ENCODE measurements around the gene MAP3K10.
A peak's percentile ranks its signal among the peaks of the same experiment; 100 is the strongest.

MAP3K10 gene

GRCh38 chr19:40244579-40245317 is 53.5 kb downstream of the MAP3K10 start:
- no peak overlapping the region for H3K4me3 Mint-ChIP-seq
- H3K27ac Mint-ChIP-seq = peak overlapping the region; percentile 0 to 71
- no peaks in the 10 kb centered on the region for H3K9me3 Mint-ChIP-seq
- DNase-seq (no peak), ATAC-seq (no peak)
- no peaks in the 10 kb centered on the region for H3K27me3 Mint-ChIP-seq
- H3K4me1 Mint-ChIP-seq = peaks cover 24% of the 10 kb centered on the region

DNA sequence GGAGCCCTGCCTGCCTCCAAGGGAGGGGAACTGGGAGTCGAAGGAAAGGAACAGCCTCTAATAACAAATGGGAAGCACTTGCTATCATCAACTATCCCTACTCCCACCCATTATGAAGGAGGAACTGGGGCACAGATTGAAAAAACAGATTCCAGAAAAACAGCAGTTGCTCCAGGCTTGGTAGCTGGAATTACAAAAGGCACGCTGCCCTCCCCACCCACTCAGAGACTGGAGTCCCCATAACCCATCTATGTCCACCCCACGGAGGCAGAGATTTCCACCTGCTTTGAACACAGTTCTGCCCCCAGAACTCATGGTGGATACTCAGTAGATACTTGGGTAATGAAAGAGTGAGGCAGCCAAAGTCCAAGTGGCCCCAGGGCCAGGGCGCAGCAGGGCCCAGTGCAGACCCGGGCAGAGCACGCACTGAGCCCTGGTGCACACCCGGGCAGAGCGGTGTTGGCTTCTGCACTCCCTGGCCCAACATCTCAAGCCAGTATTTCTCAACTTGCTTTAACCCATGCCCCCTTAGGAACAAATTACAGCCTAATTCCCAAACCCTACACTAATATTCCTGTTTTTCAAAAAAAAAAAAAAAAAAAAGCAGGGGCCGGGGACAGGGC is 54.4 kb downstream of the MAP3K10 start:
- peaks cover 27% of the 10 kb centered on the region for H3K4me1 Mint-ChIP-seq
- no peak overlapping the region for H3K27ac Mint-ChIP-seq
- ATAC-seq (no peak), DNase-seq (no peak)
- H3K9me3 Mint-ChIP-seq = no peaks in the 10 kb centered on the region
- no peaks in the 10 kb centered on the region for H3K27me3 Mint-ChIP-seq
- no peak overlapping the region for H3K4me3 Mint-ChIP-seq

DNA sequence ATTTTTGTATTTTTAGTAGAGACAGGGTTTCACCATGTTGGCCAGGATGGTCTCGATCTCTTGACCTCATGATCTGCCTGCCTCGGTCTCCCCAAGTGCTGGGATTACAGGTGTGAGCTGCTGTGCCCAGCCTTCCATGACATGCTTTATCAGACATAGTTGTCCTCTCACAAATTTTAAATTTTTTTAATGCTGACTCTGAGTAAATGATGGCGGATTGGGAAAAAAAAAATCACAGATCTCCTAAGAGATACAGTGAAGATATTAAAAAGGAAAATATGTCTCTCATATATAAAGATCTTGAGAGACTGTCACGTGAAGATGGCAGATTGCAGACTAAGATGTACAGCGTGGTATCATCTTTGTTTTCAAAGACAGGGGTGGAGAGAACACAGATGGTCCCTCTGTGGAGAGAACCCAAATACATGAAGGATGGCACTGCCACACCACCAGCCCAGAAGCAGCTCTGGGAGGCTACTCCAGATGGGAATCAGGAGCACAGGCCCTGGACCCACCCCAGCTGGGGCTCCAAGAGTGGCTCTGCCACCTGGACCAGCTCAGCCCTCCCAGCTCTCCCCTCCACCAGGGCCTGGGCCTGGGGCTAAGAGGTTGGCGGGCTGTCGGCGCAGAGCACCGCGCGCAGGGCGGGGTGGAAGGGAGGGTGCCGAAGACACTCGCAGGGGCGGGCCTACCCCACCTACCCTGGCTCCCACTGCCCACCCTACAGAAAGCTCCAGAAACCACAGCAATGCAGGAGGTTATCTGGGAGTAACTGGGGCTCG is 55.3 kb downstream of the MAP3K10 start:
- Mint-ChIP-seq H3K27ac (peak overlapping the region in 1 of 2 donors; percentile 58), H3K9me3 (no peaks in the 10 kb centered on the region)
- peak; percentile 43 for ATAC-seq

DNA sequence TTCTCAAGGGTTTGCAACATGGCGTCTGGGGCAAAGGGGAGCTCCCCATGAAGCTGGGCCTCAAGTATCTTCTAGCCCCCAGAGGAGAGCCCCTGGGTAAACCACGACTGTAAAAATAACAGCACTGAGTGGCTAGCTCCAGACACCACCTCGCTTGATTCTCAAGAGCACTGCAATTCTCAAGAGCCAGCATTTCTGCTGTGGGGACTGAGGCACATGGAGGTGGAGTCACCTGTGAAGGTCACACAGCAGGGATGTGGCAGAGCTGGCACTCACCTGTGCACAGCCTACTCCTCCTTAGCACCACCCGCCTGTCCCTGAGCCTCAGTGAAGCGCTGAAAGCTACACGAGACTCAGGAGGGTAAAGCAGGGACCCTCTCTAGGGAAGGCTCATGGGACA is 56.0 kb downstream of the MAP3K10 start:
- ATAC-seq (no peak), DNase-seq (no peak)
- Mint-ChIP-seq H3K27me3 (no peaks in the 10 kb centered on the region), H3K4me3 (no peak overlapping the region), H3K4me1 (peaks cover 27% of the 10 kb centered on the region), H3K27ac (no peak overlapping the region), H3K9me3 (no peaks in the 10 kb centered on the region)

More for the DNA sequence above, 55.3 kb downstream of the MAP3K10 start:
- Mint-ChIP-seq H3K27me3 (no peaks in the 10 kb centered on the region), H3K4me3 (no peak overlapping the region), H3K4me1 (peaks cover 27% of the 10 kb centered on the region)
- DNase-seq = no peak

DNA sequence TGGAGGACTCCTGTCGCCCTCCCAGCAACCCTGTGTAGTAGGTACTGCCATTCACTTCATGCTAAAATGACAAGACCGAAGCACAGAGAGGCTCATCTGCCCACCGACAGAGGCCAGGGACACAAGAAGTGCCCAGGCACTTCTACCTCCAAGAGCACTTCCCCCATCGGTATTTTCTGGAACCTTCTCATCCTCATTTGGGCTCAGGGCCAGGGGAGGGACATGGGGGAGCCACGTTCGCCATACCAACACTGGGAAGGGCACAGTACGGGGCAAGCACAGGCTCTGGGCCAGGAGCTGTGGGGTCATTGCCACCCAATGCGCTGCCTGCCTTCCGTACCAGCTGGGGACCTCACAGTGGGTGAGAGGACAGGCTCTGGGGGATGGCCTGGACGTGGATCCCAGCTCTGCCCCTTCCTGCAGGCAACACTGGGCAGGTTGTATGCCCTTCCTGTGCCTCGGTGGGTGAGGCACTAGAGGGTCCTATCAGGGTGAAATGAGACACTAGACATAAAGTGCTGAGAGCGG is 56.6 kb downstream of the MAP3K10 start:
- Mint-ChIP-seq H3K9me3 (no peaks in the 10 kb centered on the region), H3K4me3 (no peak overlapping the region), H3K27me3 (no peaks in the 10 kb centered on the region), H3K27ac (peak overlapping the region in 1 of 2 donors; percentile 23), H3K4me1 (peaks cover 31% of the 10 kb centered on the region)
- DNase-seq (no peak), ATAC-seq (no peak)

DNA sequence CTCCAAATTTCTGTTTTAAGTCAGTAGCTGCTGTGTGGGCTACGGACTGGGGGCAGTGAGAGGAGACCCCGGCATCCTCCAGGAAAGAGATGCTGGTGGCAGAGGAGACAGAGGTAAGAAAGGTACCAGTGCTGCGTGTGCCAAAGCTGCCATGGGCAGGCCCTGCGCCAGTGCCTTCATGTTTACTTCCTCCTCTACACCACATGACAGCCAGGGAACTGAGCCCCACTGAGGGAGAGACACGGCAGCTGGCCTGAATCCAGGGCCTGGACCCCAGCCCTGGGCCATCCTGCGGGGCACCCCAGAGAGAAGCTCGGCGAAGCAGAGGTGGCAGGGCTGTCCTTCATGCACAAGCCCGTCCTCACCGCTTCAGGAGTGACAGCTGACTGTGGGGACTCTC is 58.0 kb downstream of the MAP3K10 start:
- Mint-ChIP-seq H3K9me3 (no peaks in the 10 kb centered on the region), H3K27ac (no peak overlapping the region), H3K4me1 (peaks cover 31% of the 10 kb centered on the region), H3K4me3 (no peak overlapping the region), H3K27me3 (no peaks in the 10 kb centered on the region)
- DNase-seq (no peak), ATAC-seq (no peak)

- Mint-ChIP-seq H3K4me1 (peaks cover 31% of the 10 kb centered on the region), H3K4me3 (no peak overlapping the region), H3K27me3 (no peaks in the 10 kb centered on the region), H3K27ac (peak overlapping the region in 1 of 2 donors; percentile 61), H3K9me3 (no peaks in the 10 kb centered on the region)
- ATAC-seq = no peak
- DNase-seq = no peak
These were observed 58.6 kb downstream of the MAP3K10 start for GRCh38 chr19:40249781-40250180.

- no peak for DNase-seq
These were observed 60.0 kb downstream of the MAP3K10 start for GRCh38 chr19:40251244-40251643.

GRCh38 chr19:40251991-40252390 is 60.8 kb downstream of the MAP3K10 start:
- DNase-seq (no peak), ATAC-seq (no peak)
- Mint-ChIP-seq H3K4me1 (peaks cover 26% of the 10 kb centered on the region), H3K9me3 (no peaks in the 10 kb centered on the region), H3K27ac (no peak overlapping the region), H3K4me3 (no peak overlapping the region), H3K27me3 (no peaks in the 10 kb centered on the region)

More at GRCh38 chr19:40251244-40251643, 60.0 kb downstream of the MAP3K10 start:
- Mint-ChIP-seq H3K27ac (peak overlapping the region in 1 of 2 donors; percentile 44), H3K4me1 (peaks cover 30% of the 10 kb centered on the region), H3K9me3 (no peaks in the 10 kb centered on the region), H3K4me3 (no peak overlapping the region), H3K27me3 (no peaks in the 10 kb centered on the region)
- no peak for ATAC-seq

DNA sequence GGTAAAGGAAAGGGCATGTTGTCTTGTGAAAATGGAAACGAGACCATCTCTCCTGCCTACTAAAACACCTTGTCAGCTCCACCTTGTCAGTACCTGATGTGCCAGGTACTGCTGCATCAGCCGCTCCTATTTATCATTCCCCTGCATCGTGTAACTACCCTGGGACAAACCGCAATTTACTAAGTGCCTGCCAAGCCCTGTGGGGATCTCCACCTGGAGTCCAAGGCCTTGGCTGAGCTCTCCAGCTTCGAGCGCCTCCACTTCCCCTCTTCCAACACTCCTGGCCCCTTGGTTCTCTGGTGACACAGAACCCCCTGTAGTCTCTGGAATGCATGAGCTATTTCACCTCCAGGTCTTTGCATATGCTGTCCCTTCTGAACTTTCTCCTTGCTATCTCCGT is 61.2 kb downstream of the MAP3K10 start:
- Mint-ChIP-seq H3K27me3 (no peaks in the 10 kb centered on the region), H3K9me3 (no peaks in the 10 kb centered on the region), H3K4me1 (peaks cover 27% of the 10 kb centered on the region), H3K27ac (no peak overlapping the region), H3K4me3 (no peak overlapping the region)
- ATAC-seq (no peak), DNase-seq (no peak)

DNA sequence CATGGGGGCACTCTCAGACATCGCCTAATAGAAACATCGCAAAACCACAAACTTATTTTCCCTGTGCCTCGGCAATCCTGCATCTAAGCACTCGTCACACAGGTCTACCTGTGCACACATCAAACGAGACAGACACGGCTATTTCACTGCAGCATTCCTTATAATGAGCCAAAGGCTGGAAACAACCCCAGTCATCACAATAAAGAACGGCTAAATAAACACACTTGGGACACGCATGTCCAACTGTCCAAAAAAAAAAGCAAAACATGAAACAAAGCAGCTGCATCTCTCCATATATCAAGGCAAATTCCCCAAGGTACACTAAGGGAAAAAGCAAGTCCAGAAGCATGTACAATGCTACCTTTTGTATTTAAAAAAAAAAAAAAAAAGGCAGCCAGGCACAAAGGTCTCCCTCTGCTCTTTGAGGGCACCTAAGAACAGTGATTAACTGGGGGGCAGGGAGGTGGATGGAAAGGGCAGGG is 62.4 kb downstream of the MAP3K10 start:
- no peak overlapping the region for H3K4me3 Mint-ChIP-seq
- no peak for ATAC-seq
- no peak for DNase-seq
- no peaks in the 10 kb centered on the region for H3K9me3 Mint-ChIP-seq
- peaks cover 21% of the 10 kb centered on the region for H3K4me1 Mint-ChIP-seq
- no peak overlapping the region for H3K27ac Mint-ChIP-seq
- no peaks in the 10 kb centered on the region for H3K27me3 Mint-ChIP-seq

- DNase-seq = no peak
- peak overlapping the region; percentile 14 to 69 for H3K27ac Mint-ChIP-seq
- no peak for ATAC-seq
- H3K4me1 Mint-ChIP-seq = peaks cover 21% of the 10 kb centered on the region
- H3K9me3 Mint-ChIP-seq = no peaks in the 10 kb centered on the region
- H3K27me3 Mint-ChIP-seq = no peaks in the 10 kb centered on the region
- no peak overlapping the region for H3K4me3 Mint-ChIP-seq
These were observed 63.6 kb downstream of the MAP3K10 start for GRCh38 chr19:40254714-40255418.

GRCh38 chr19:40255619-40256166 is 64.5 kb downstream of the MAP3K10 start:
- ATAC-seq = no peak
- Mint-ChIP-seq H3K4me1 (peaks cover 20% of the 10 kb centered on the region), H3K27ac (peak overlapping the region; percentile 7 to 77)

DNA sequence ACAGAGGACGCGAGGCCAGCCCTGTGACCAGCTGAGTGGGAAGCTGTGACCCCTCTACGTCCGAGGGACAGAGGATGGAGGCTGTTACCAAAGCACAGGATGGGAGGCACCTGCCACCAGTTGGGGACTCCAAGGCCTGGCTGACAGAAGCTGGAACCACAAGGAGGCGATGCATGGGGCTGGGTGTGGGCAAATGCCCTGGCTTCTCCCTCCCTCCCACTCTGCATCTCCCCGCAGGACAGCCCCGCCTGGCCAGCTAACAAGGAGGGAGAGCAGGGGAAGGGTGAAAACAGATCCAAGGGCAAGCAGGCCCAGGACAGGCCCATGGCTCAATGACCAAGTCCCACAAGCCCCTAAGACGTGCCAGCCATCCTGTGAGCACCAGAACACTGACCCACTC is 65.3 kb downstream of the MAP3K10 start:
- ATAC-seq = no peak
- Mint-ChIP-seq H3K4me1 (peaks cover 21% of the 10 kb centered on the region), H3K27ac (peak overlapping the region in 1 of 2 donors; percentile 89), H3K4me3 (no peak overlapping the region), H3K9me3 (no peaks in the 10 kb centered on the region), H3K27me3 (no peaks in the 10 kb centered on the region)
- DNase-seq = no peak

More at GRCh38 chr19:40255619-40256166, 64.5 kb downstream of the MAP3K10 start:
- no peak overlapping the region for H3K4me3 Mint-ChIP-seq
- H3K9me3 Mint-ChIP-seq = no peaks in the 10 kb centered on the region
- DNase-seq = no peak
- no peaks in the 10 kb centered on the region for H3K27me3 Mint-ChIP-seq

DNA sequence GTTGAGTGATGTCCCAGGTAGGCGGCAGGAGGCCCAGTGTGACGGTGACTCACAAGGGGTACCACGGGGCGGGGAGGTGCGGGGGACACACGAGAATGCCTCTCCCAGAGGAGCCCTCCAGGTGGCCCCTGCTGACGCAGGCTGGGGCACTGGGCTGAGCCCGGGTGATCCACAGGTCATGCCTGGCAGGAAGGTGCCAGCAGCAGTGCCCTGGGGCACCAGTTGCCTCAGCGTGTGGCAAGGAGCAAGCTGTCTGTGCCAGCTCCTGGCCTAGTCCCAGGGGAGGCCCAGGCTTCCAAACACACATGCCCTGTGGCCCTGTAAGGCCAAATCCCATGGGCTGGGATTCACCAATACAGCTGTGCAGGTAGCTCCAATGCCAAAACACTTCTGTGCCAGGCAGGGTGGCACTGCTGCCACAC is 65.9 kb downstream of the MAP3K10 start:
- H3K27ac Mint-ChIP-seq = peak overlapping the region in 1 of 2 donors; percentile 89
- ATAC-seq (no peak), DNase-seq (no peak)
- peaks cover 27% of the 10 kb centered on the region for H3K4me1 Mint-ChIP-seq
- H3K27me3 Mint-ChIP-seq = no peaks in the 10 kb centered on the region
- no peaks in the 10 kb centered on the region for H3K9me3 Mint-ChIP-seq
- H3K4me3 Mint-ChIP-seq = no peak overlapping the region
